Tibial nerve (tissue), 4 donors: ENCODE results near the gene KCNK3. TPM values are rescaled to one million over a fixed set of nuclear protein-coding genes. Genes with fewer than 3 reads are reported as not detected.
"Not testable (repeated sequence)": the region's sequence is repeated elsewhere in the genome, so short reads cannot be mapped to it uniquely, and the experiment has no call there.

Source experiments
- DNase-seq, 2 donors: peaks; one replicate each; pipeline ENCODE4 v3.0.0-alpha.2; 2019; ENCODE audit warnings: low spot score in 2 of 2
- H3K27ac ChIP-seq, 4 donors: fragments of 200-600 bp; sonication (generic) in 3 of 4; one replicate each; pipeline ENCODE4 v1.5.1; 2017 to 2019; ENCODE audit warnings: mild to moderate bottlenecking in 1 of 4
- H3K27me3 ChIP-seq, 2 donors: fragments of 200-600 bp; sonication (generic) in 1 of 2; one replicate each; pipeline versions ENCODE4 v1.5.1 to v1.6.0; 2017 to 2019
- H3K36me3 ChIP-seq, 3 donors: fragments of 200-600 bp; sonication (generic); one replicate each; pipeline ENCODE4 v1.5.1; 2018 to 2019
- H3K4me1 ChIP-seq, 4 donors: fragments of 200-600 bp; sonication (generic) in 3 of 4; one replicate each; pipeline ENCODE4 v1.5.1; 2017 to 2019
- H3K4me3 ChIP-seq, 4 donors: fragments of 200-600 bp; sonication (generic) in 3 of 4; one replicate each; pipeline ENCODE4 v1.5.1; 2017 to 2019; ENCODE audit warnings: mild to moderate bottlenecking in 1 of 4, moderate library complexity in 1 of 4
- H3K9me3 ChIP-seq, 4 donors: fragments of 200-600 bp; sonication (generic) in 3 of 4; one replicate each; pipeline ENCODE4 v1.5.1; 2017 to 2019
- EP300 ChIP-seq, 2 donors: sonication (generic); formaldehyde crosslinking; IDR thresholded peaks; one replicate each; pipeline ENCODE4 v1.6.1; 2017; ENCODE audit warnings: antibody characterized with exemption in 2 of 2, mild to moderate bottlenecking in 1 of 2
- POLR2A ChIP-seq, 2 donors: fragments of 450-650 bp; IDR thresholded peaks; one replicate each; pipeline ENCODE4 v1.6.1; 2017; ENCODE audit warnings: antibody characterized with exemption in 2 of 2, mild to moderate bottlenecking in 2 of 2, moderate library complexity in 2 of 2
- WGBS, 2 donors: methylation state at CpG; one replicate each; pipeline ENCODE4 v1.1.5; 2018; 5-methylcytosine and 5-hydroxymethylcytosine counted together
- total RNA-seq, 4 donors: library from RNA; depleted of rRNA; stranded (reverse); fragments of >200 nt; gene quantifications; one replicate each; pipeline ENCODE4 v1.1.0, GENCODE V29; 2016
- TF ChIP-seq, protein P1 (sequence below), 5 experiments: fragments of 200-600 bp in 3 of 5; fragments of 450-650 bp in 2 of 5; sonication (generic) in 3 of 5; IDR thresholded peaks; one replicate each; pipeline ENCODE4 v1.5.1; 2016 to 2019; ENCODE audit warnings: antibody characterized with exemption in 5 of 5, mild to moderate bottlenecking in 3 of 5, moderate library complexity in 2 of 5

Gene KCNK3
- total RNA-seq, 4 donors from 2014 or later: 0.84 to 6.9 (median 1.7) TPM

DNA sequence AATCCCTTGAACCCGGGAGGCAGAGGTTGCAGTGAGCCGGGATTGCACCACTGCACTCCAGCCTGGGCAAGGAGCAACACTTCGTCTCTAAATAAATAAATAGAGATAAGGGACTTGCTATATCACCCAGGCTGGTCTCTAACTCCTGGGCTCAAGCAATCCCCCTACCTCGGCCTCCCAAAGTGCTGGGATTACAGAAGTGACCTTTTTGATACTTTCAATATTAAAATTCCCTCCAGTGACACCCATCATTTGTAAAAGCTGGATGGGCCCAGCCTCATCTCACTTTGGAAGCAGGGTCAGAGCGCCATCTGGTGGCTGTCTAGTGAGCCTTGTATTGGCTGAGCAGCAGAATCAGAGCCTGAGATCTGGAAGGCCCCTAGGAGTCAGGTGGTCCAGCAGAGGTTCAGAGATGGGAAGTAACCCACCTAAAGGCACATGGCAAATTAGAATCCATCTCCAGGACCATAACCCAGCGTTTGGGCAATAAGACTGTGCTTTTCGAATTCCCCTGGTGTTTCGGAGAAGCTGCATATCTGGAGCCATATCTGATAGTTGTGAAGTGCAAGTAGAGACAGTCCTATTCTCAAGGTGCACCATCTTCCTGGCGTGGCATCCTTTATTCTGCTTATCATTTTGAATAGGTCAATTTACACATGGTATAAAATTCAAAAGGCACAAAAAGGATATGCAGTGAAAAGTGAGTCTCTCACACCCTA, 53.2 kb downstream of the KCNK3 start:
- TF ChIP-seq EP300 (IDR thresholded peaks at IDR 0.05) (no peak), POLR2A (IDR thresholded peaks at IDR 0.05) (no peak)
- TF ChIP-seq, protein P1, sequence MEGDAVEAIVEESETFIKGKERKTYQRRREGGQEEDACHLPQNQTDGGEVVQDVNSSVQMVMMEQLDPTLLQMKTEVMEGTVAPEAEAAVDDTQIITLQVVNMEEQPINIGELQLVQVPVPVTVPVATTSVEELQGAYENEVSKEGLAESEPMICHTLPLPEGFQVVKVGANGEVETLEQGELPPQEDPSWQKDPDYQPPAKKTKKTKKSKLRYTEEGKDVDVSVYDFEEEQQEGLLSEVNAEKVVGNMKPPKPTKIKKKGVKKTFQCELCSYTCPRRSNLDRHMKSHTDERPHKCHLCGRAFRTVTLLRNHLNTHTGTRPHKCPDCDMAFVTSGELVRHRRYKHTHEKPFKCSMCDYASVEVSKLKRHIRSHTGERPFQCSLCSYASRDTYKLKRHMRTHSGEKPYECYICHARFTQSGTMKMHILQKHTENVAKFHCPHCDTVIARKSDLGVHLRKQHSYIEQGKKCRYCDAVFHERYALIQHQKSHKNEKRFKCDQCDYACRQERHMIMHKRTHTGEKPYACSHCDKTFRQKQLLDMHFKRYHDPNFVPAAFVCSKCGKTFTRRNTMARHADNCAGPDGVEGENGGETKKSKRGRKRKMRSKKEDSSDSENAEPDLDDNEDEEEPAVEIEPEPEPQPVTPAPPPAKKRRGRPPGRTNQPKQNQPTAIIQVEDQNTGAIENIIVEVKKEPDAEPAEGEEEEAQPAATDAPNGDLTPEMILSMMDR (IDR thresholded peaks at IDR 0.05): peak; percentile 79 to 89 (median 85)
- no peaks in the 10 kb centered on the region for H3K9me3 ChIP-seq
- 30 to 35% methylated on average over 9 of the region's 9 CpGs for WGBS, 2 donors
- H3K27ac ChIP-seq: no peak overlapping the region
- no peaks in the 10 kb centered on the region for H3K27me3 ChIP-seq
- no peaks in the 10 kb centered on the region for H3K36me3 ChIP-seq
- H3K4me3 ChIP-seq: no peak overlapping the region
- DNase-seq: peak; percentile 80 to 93
- no peaks in the 10 kb centered on the region for H3K4me1 ChIP-seq

DNA sequence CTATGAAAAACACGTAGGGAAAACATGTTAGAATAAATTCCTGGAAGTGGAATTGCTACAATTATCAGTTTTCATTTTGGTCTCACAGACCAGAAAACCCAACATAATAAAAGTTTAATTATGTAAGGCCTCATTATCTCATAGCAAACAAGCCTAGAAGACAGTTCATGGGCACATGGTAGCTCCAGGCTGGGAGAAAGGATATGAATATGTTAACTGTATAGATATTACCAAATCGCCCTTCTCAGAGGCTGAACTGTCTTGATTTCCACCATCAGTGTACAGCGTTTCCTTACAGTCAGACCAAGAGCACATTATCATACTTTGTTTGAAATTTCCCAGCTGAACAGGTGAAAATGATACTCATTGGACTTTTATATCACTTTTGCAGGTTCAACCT, 54.4 kb downstream of the KCNK3 start:
- WGBS, 2 donors: 69 to 73% methylated on average over 3 of the region's 3 CpGs
- TF ChIP-seq EP300 (IDR thresholded peaks at IDR 0.05): no peak
- no peak for TF ChIP-seq POLR2A (IDR thresholded peaks at IDR 0.05)
- TF ChIP-seq, protein P1 (IDR thresholded peaks at IDR 0.05): no peak
- H3K27ac ChIP-seq: no peak overlapping the region
- no peak for DNase-seq
- no peaks in the 10 kb centered on the region for H3K4me1 ChIP-seq
- H3K9me3 ChIP-seq: no peaks in the 10 kb centered on the region
- no peak overlapping the region for H3K4me3 ChIP-seq
- H3K36me3 ChIP-seq: no peaks in the 10 kb centered on the region
- H3K27me3 ChIP-seq: no peaks in the 10 kb centered on the region

DNA sequence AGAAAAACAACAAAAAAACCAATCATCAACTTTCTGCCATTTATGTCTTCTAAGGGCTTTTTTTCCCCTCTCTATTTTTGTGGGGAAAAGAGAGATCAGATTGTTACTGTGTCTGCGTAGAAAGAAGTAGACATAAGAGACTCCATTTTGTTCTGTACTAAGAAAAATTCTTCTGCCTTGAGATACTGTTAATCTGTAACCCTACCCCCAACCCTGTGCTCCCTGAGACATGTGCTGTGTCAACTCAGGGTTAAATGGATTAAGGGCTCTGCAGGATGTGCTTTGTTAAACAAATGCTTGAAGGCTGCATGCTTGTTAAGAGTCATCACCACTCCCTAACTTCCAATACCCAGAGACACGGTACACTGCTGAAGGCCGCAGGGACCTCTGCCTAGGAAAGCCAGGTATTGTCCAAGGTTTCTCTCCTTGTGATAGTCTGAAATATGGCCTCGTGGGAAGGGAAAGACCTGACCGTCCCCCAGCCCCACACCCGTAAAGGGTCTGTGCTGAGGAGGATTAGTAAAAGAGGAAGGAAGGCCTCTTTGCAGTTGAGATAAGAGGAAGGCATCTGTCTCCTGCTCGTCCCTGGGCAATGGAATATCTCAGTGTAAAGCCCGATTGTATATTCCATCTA, 57.4 kb downstream of the KCNK3 start:
- H3K27ac ChIP-seq, DNase-seq, H3K9me3 ChIP-seq, H3K4me1 ChIP-seq, H3K36me3 ChIP-seq, H3K27me3 ChIP-seq, H3K4me3 ChIP-seq: not testable (repeated sequence)
- 38 to 42% methylated on average over 8 of the region's 8 CpGs for WGBS, 2 donors

DNA sequence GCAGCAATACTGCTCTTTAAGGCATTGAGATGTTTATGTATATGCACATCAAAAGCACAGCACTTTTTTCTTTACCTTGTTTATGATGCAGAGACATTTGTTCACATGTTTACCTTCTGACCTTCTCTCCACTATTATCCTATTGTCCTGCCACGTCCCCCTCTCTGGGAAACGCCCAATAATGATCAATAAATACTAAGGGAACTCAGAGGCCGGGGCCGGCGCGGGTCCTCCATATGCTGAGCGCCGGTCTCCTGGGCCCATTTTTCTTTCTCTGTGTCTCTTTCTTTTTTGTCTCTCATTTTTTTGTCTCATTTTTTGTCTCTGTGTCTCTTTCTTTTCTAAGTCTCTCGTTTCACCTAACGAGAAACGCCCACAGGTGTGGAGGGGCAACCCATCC, 57.9 kb downstream of the KCNK3 start:
- not testable (repeated sequence) for H3K4me1 ChIP-seq, H3K9me3 ChIP-seq, H3K4me3 ChIP-seq, DNase-seq, H3K36me3 ChIP-seq, H3K27me3 ChIP-seq, H3K27ac ChIP-seq
- WGBS, 2 donors: 78 to 79% methylated on average over 11 of the region's 11 CpGs

DNA sequence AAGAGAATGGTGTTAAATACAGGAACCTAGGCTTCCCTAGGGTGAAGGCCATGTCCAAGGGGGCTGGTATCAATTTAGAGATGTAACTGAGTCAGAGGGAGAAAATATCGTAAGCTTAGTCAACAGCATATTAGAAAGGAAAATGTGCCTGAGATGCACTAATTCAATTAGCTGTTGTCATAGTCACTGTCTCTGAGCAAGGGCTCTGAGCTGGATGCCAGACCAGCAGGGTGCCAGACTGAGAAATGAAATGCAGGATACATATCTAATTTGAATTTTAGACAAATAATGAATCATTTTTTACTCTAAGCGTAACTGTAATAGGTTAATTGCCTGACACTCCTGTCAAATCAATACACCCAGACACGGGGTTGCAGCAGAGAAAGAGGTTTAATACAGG, 60.1 kb downstream of the KCNK3 start:
- Histone ChIP-seq H3K9me3 (no peaks in the 10 kb centered on the region), H3K27ac (no peak overlapping the region), H3K4me1 (peaks cover 0 to 3% (median 0%) of the 10 kb centered on the region in 4 donors), H3K4me3 (no peak overlapping the region), H3K27me3 (no peaks in the 10 kb centered on the region), H3K36me3 (no peaks in the 10 kb centered on the region)
- TF ChIP-seq EP300 (IDR thresholded peaks at IDR 0.05) (no peak), POLR2A (IDR thresholded peaks at IDR 0.05) (no peak)
- TF ChIP-seq, protein P1 (IDR thresholded peaks at IDR 0.05): no peak
- DNase-seq: no peak
- 72 to 73% methylated on average over 3 of the region's 3 CpGs for WGBS, 2 donors

DNA sequence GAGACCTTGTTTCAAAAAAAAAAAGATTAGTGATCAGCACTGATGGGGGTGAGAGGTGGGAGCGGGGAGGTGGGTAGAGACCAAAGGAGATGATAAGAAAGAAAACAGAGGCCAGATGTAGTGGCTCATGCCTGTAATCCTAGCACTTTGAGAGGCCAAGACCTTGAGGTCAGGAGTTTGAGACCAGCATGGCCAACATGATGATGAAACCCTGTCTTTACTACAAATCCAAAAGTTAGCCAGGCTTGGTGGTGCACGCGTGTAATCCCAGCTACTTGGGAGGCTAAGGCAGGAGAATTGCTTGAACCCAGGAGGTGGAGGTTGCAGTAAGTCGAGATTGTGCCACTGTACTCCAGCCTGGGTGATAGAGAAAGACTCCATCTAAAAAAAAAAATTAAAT, 62.0 kb downstream of the KCNK3 start:
- TF ChIP-seq EP300 (IDR thresholded peaks at IDR 0.05) (no peak), POLR2A (IDR thresholded peaks at IDR 0.05) (no peak)
- TF ChIP-seq, protein P1 (IDR thresholded peaks at IDR 0.05): no peak
- H3K36me3 ChIP-seq: no peaks in the 10 kb centered on the region

More for the DNA sequence above, 62.0 kb downstream of the KCNK3 start:
- H3K4me1 ChIP-seq: peaks cover 0 to 15% (median 0%) of the 10 kb centered on the region in 4 donors
- no peaks in the 10 kb centered on the region for H3K27me3 ChIP-seq
- no peak for DNase-seq
- no peak overlapping the region for H3K4me3 ChIP-seq
- H3K27ac ChIP-seq: no peak overlapping the region
- 94 to 95% methylated on average over 4 of the region's 4 CpGs for WGBS, 2 donors
- no peaks in the 10 kb centered on the region for H3K9me3 ChIP-seq
